K562 (cell line): ENCODE results near the gene SRP72. TPM values are rescaled to one million over a fixed set of nuclear protein-coding genes. Genes with fewer than 3 reads are reported as not detected.

ENCODE experiments used
- CTCFL ChIP-seq: IDR thresholded peaks from 2 replicates; pipeline ENCODE4 v1.6.1; 2011; ENCODE audit warnings: borderline replicate concordance, low read depth, mild to moderate bottlenecking, moderate library complexity, low read length; ENCODE audit not compliant: insufficient read depth, poor library complexity, severe bottlenecking
- FOXM1 ChIP-seq, 2 experiments: fragments of 450-650 bp in 1 of 2; sonication (generic) in 1 of 2; formaldehyde crosslinking in 1 of 2; IDR thresholded peaks; 2 replicates each; pipeline versions ENCODE4 v1.6.1 to v1.9.0; 2017 to 2022; ENCODE audit warnings: low read depth in 2 of 2, mild to moderate bottlenecking in 2 of 2, missing genetic modification reagents in 1 of 2, moderate library complexity in 1 of 2
- MBD1 ChIP-seq: fragments of 250-450 bp; sonication (Bioruptor Pico); IDR thresholded peaks from 2 replicates; pipeline ENCODE4 v1.8.0; 2022; ENCODE audit warnings: inconsistent platforms
- MCM2 ChIP-seq: fragments of 450-650 bp; IDR thresholded peaks from 2 replicates; pipeline ENCODE4 v1.6.1; 2017; ENCODE audit warnings: low read depth, mild to moderate bottlenecking
- RAD51 ChIP-seq: fragments of 450-650 bp; IDR thresholded peaks from 2 replicates; pipeline ENCODE4 v1.7.1; 2016; ENCODE audit warnings: low read depth, mild to moderate bottlenecking, borderline replicate concordance
- polyA plus RNA-seq, 8 experiments: library from polyadenylated mRNA; depleted of rRNA in 4 of 8; stranded (reverse) in 5 of 8; unstranded in 3 of 8; fragments of >200 nt; fragmentation: Nextera tagmentation in 2 of 8; fragmentation: Illumina TruSeq in 1 of 8; extraction: Ambion mirVana in 2 of 8; extraction: Trizol in 1 of 8; gene quantifications; 2 replicates each; pipeline versions ENCODE4 v1.2.1 to v1.2.3, GENCODE V29; 2011 to 2014; ENCODE audit warnings: inconsistent platforms in 1 of 8, missing spikeins in 1 of 8
- total RNA-seq, 7 experiments: library from RNA; depleted of rRNA in 6 of 7; stranded (reverse); fragments of >200 nt in 6 of 7; fragmentation: Illumina TruSeq in 2 of 7; extraction: Trizol in 2 of 7; gene quantifications; 2 replicates each; pipeline versions ENCODE4 v1.2.1 to v1.2.3, GENCODE V29; 2011 to 2021; ENCODE audit warnings: low replicate concordance in 1 of 7
- TF ChIP-seq, protein P1 (sequence below), 2 experiments: fragments of 450-650 bp; formaldehyde crosslinking in 1 of 2; IDR thresholded peaks; 2 replicates each; pipeline versions ENCODE4 v1.4.0 to v1.6.1; 2014 to 2020; ENCODE audit warnings: mild to moderate bottlenecking in 2 of 2, borderline replicate concordance in 1 of 2, low read depth in 1 of 2
- TF ChIP-seq, protein P2 (sequence below): sonication (generic); formaldehyde crosslinking; IDR thresholded peaks from 2 replicates; pipeline ENCODE4 v1.8.0; 2022; ENCODE audit warnings: mild to moderate bottlenecking, missing genetic modification reagents, borderline replicate concordance

SRP72 gene
- total and polyA plus RNA-seq, 9 of the 15 experiments (the other 6 are each of a cell fraction or from before 2014, with no cell fraction given): 124 to 341 (median 202) TPM

DNA sequence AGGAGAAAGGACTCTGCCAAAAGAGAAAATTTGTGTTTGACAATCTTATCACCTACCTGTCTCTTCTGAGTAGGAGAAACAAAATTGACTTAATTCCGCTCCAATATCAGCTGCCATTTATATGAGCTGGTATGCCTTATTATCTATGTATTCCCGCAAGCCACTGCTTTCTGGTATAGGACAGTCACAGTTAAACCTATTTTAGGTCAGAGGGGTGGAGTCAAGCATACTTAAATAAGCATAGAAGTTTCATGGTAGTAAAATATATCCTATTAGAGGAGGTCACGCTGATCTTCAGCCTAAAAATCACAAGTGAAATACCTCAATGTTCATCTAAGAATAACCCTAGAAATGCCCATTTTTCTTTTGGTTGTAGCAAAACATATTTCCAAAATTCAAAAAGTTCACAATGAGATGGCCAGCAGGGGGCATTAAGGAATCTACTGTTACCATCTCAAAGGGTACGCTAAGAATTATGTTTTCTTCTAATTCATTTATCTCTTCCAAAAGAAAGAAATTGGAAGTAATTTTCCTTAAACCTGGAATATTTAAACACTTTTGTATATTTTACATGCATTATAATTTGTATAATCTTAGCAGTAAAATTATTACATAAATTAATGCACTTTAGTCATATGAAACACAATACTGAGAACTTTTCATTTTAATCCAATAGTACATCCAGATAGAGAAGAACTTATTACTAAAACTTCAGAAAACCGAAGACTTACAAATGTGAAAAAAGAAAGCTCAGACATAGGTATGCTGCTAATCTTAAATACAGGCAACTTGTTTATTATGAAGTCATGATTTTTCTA lies 42.5 kb upstream of the SRP72 start (continued):
- TF ChIP-seq, protein P1, sequence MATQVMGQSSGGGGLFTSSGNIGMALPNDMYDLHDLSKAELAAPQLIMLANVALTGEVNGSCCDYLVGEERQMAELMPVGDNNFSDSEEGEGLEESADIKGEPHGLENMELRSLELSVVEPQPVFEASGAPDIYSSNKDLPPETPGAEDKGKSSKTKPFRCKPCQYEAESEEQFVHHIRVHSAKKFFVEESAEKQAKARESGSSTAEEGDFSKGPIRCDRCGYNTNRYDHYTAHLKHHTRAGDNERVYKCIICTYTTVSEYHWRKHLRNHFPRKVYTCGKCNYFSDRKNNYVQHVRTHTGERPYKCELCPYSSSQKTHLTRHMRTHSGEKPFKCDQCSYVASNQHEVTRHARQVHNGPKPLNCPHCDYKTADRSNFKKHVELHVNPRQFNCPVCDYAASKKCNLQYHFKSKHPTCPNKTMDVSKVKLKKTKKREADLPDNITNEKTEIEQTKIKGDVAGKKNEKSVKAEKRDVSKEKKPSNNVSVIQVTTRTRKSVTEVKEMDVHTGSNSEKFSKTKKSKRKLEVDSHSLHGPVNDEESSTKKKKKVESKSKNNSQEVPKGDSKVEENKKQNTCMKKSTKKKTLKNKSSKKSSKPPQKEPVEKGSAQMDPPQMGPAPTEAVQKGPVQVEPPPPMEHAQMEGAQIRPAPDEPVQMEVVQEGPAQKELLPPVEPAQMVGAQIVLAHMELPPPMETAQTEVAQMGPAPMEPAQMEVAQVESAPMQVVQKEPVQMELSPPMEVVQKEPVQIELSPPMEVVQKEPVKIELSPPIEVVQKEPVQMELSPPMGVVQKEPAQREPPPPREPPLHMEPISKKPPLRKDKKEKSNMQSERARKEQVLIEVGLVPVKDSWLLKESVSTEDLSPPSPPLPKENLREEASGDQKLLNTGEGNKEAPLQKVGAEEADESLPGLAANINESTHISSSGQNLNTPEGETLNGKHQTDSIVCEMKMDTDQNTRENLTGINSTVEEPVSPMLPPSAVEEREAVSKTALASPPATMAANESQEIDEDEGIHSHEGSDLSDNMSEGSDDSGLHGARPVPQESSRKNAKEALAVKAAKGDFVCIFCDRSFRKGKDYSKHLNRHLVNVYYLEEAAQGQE (IDR thresholded peaks at IDR 0.05; ENCODE audit: borderline replicate concordance): peak; percentile 36; the same call in 1 of the 2 replicates
- TF ChIP-seq, protein P1 (CRISPR knock-in tag; IDR thresholded peaks at IDR 0.05; ENCODE audit: low read depth): no peak
- TF ChIP-seq MCM2: no peak
- no peak for TF ChIP-seq FOXM1 (IDR thresholded peaks at IDR 0.05; ENCODE audit: low read depth)
- TF ChIP-seq FOXM1 (CRISPR knock-in tag; IDR thresholded peaks at IDR 0.05; ENCODE audit: low read depth): no peak
- no peak for TF ChIP-seq MBD1 (CRISPR knock-in tag)
- TF ChIP-seq RAD51: no peak
- TF ChIP-seq, protein P2, sequence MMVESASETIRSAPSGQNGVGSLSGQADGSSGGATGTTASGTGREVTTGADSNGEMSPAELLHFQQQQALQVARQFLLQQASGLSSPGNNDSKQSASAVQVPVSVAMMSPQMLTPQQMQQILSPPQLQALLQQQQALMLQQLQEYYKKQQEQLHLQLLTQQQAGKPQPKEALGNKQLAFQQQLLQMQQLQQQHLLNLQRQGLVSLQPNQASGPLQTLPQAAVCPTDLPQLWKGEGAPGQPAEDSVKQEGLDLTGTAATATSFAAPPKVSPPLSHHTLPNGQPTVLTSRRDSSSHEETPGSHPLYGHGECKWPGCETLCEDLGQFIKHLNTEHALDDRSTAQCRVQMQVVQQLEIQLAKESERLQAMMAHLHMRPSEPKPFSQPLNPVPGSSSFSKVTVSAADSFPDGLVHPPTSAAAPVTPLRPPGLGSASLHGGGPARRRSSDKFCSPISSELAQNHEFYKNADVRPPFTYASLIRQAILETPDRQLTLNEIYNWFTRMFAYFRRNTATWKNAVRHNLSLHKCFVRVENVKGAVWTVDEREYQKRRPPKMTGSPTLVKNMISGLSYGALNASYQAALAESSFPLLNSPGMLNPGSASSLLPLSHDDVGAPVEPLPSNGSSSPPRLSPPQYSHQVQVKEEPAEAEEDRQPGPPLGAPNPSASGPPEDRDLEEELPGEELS (CRISPR knock-in tag): no peak
- TF ChIP-seq CTCFL: peak; percentile 8
